Measurements from ENCODE around the gene N4BP2L2.
A peak's percentile ranks its signal among the peaks of the same experiment; 100 is the strongest.
"Not testable (repeated sequence)": the region's sequence is repeated elsewhere in the genome, so short reads cannot be mapped to it uniquely, and the experiment has no call there.

N4BP2L2 gene

GRCh38 chr13:32538621-32539246, at the start of gene N4BP2L2:
N4BP2L2 (minus strand) TSS chr13:32538795; CDS start chr13:32537027, 1,768 bp downstream.
- H3K27ac ChIP-seq (ENCODE audit: low read depth, low read length): peak within 1 kb of the TSS; percentile 96
- no peaks in the 10 kb centered on the region for H3K9me3 ChIP-seq (ENCODE audit: control insufficient read depth, insufficient read depth, low read length)
- H3K9ac ChIP-seq (ENCODE audit: low read depth, low read length): peak within 1 kb of the TSS; percentile 72
- H3K27me3 ChIP-seq (ENCODE audit: control insufficient read depth, insufficient read depth, low read length): no peaks in the 10 kb centered on the region
- H3K4me3 ChIP-seq (ENCODE audit: low read depth, low read length): peak within 1 kb of the TSS; percentile 79
- no peaks in the 10 kb centered on the region for H3K4me1 ChIP-seq (ENCODE audit: control insufficient read depth, insufficient read depth, low read length)
- H3K36me3 ChIP-seq (ENCODE audit: control insufficient read depth, insufficient read depth, low read length): peaks cover 27% of the 10 kb centered on the region

- peak overlapping the region; percentile 98 for H3K27ac ChIP-seq (ENCODE audit: low read depth, low read length)
- H3K9me3 ChIP-seq (ENCODE audit: control insufficient read depth, insufficient read depth, low read length): no peaks in the 10 kb centered on the region
- no peaks in the 10 kb centered on the region for H3K36me3 ChIP-seq (ENCODE audit: control insufficient read depth, insufficient read depth, low read length)
- peaks cover 4% of the 10 kb centered on the region; the same call in 1 of the 2 replicates for H3K27me3 ChIP-seq (ENCODE audit: control insufficient read depth, insufficient read depth, low read length)
- H3K4me1 ChIP-seq (ENCODE audit: control insufficient read depth, insufficient read depth, low read length): peaks cover 23% of the 10 kb centered on the region; the same call in 1 of the 2 replicates
- peak overlapping the region; percentile 93 for H3K4me3 ChIP-seq (ENCODE audit: low read depth, low read length)
- H3K9ac ChIP-seq (ENCODE audit: low read depth, low read length): peak overlapping the region; percentile 77
Measured at GRCh38 chr13:32587811-32588170, 49.2 kb upstream of the N4BP2L2 start.

GRCh38 chr13:32587011-32587810, 48.6 kb upstream of the N4BP2L2 start:
- H3K36me3 ChIP-seq (ENCODE audit: control insufficient read depth, insufficient read depth, low read length): no peaks in the 10 kb centered on the region
- no peaks in the 10 kb centered on the region for H3K9me3 ChIP-seq (ENCODE audit: control insufficient read depth, insufficient read depth, low read length)
- H3K9ac ChIP-seq (ENCODE audit: low read depth, low read length): peak overlapping the region; percentile 77
- peak overlapping the region; percentile 93 for H3K4me3 ChIP-seq (ENCODE audit: low read depth, low read length)
- H3K27me3 ChIP-seq (ENCODE audit: control insufficient read depth, insufficient read depth, low read length): peaks cover 4% of the 10 kb centered on the region; the same call in 1 of the 2 replicates
- H3K27ac ChIP-seq (ENCODE audit: low read depth, low read length): peak overlapping the region; percentile 98
- H3K4me1 ChIP-seq (ENCODE audit: control insufficient read depth, insufficient read depth, low read length): peaks cover 23% of the 10 kb centered on the region; the same call in 1 of the 2 replicates

GRCh38 chr13:32586080-32586900, 47.7 kb upstream of the N4BP2L2 start, which contains the start of gene PDS5B:
PDS5B (plus strand) TSS chr13:32586452; CDS start chr13:32648773, 62,321 bp downstream.
- Histone ChIP-seq H3K4me1 (ENCODE audit: control insufficient read depth, insufficient read depth, low read length) (peaks cover 23% of the 10 kb centered on the region; the same call in 1 of the 2 replicates), H3K36me3 (ENCODE audit: control insufficient read depth, insufficient read depth, low read length) (no peaks in the 10 kb centered on the region), H3K4me3 (ENCODE audit: low read depth, low read length) (peak within 1 kb of the TSS; percentile 93)

GRCh38 chr13:32585550-32586079, 47.0 kb upstream of the N4BP2L2 start:
- no peak overlapping the region for H3K27ac ChIP-seq (ENCODE audit: low read depth, low read length)

More at GRCh38 chr13:32586080-32586900, 47.7 kb upstream of the N4BP2L2 start, which contains the start of gene PDS5B:
- peak within 1 kb of the TSS; percentile 87 for H3K9ac ChIP-seq (ENCODE audit: low read depth, low read length)
- H3K27ac ChIP-seq (ENCODE audit: low read depth, low read length): peak within 1 kb of the TSS; percentile 98
- no peaks in the 10 kb centered on the region for H3K9me3 ChIP-seq (ENCODE audit: control insufficient read depth, insufficient read depth, low read length)
- H3K27me3 ChIP-seq (ENCODE audit: control insufficient read depth, insufficient read depth, low read length): peaks cover 4% of the 10 kb centered on the region; the same call in 1 of the 2 replicates

GRCh38 chr13:32582991-32583390, 44.4 kb upstream of the N4BP2L2 start:
- Histone ChIP-seq H3K27ac (ENCODE audit: low read depth, low read length) (no peak overlapping the region), H3K36me3 (ENCODE audit: control insufficient read depth, insufficient read depth, low read length) (no peaks in the 10 kb centered on the region), H3K9ac (ENCODE audit: low read depth, low read length) (no peak overlapping the region), H3K9me3 (ENCODE audit: control insufficient read depth, insufficient read depth, low read length) (no peaks in the 10 kb centered on the region), H3K4me3 (ENCODE audit: low read depth, low read length) (no peak overlapping the region), H3K27me3 (ENCODE audit: control insufficient read depth, insufficient read depth, low read length) (peaks cover 4% of the 10 kb centered on the region; the same call in 1 of the 2 replicates), H3K4me1 (ENCODE audit: control insufficient read depth, insufficient read depth, low read length) (peaks cover 4% of the 10 kb centered on the region; the same call in 1 of the 2 replicates)

More at GRCh38 chr13:32585550-32586079, 47.0 kb upstream of the N4BP2L2 start:
- Histone ChIP-seq H3K9ac (ENCODE audit: low read depth, low read length) (no peak overlapping the region), H3K27me3 (ENCODE audit: control insufficient read depth, insufficient read depth, low read length) (peaks cover 4% of the 10 kb centered on the region; the same call in 1 of the 2 replicates), H3K9me3 (ENCODE audit: control insufficient read depth, insufficient read depth, low read length) (no peaks in the 10 kb centered on the region), H3K4me1 (ENCODE audit: control insufficient read depth, insufficient read depth, low read length) (peaks cover 23% of the 10 kb centered on the region; the same call in 1 of the 2 replicates), H3K36me3 (ENCODE audit: control insufficient read depth, insufficient read depth, low read length) (no peaks in the 10 kb centered on the region), H3K4me3 (ENCODE audit: low read depth, low read length) (peak overlapping the region; percentile 86)

- Histone ChIP-seq H3K9me3 (ENCODE audit: control insufficient read depth, insufficient read depth, low read length) (no peaks in the 10 kb centered on the region), H3K9ac (ENCODE audit: low read depth, low read length) (no peak overlapping the region), H3K27ac (ENCODE audit: low read depth, low read length) (no peak overlapping the region), H3K4me1 (ENCODE audit: control insufficient read depth, insufficient read depth, low read length) (0 out of 2 replicates have a peak, but pooled peaks cover 3% of the 10 kb centered on the region), H3K27me3 (ENCODE audit: control insufficient read depth, insufficient read depth, low read length) (peaks cover 4% of the 10 kb centered on the region; the same call in 1 of the 2 replicates), H3K36me3 (ENCODE audit: control insufficient read depth, insufficient read depth, low read length) (no peaks in the 10 kb centered on the region), H3K4me3 (ENCODE audit: low read depth, low read length) (no peak overlapping the region)
Measured at GRCh38 chr13:32582281-32582680, 43.7 kb upstream of the N4BP2L2 start.

- 0 out of 2 replicates have a peak, but pooled peaks cover 3% of the 10 kb centered on the region for H3K4me1 ChIP-seq (ENCODE audit: control insufficient read depth, insufficient read depth, low read length)
- no peak overlapping the region for H3K4me3 ChIP-seq (ENCODE audit: low read depth, low read length)
- H3K9ac ChIP-seq (ENCODE audit: low read depth, low read length): no peak overlapping the region
- H3K9me3 ChIP-seq (ENCODE audit: control insufficient read depth, insufficient read depth, low read length): no peaks in the 10 kb centered on the region
- peaks cover 4% of the 10 kb centered on the region; the same call in 1 of the 2 replicates for H3K27me3 ChIP-seq (ENCODE audit: control insufficient read depth, insufficient read depth, low read length)
- H3K27ac ChIP-seq (ENCODE audit: low read depth, low read length): no peak overlapping the region
- H3K36me3 ChIP-seq (ENCODE audit: control insufficient read depth, insufficient read depth, low read length): no peaks in the 10 kb centered on the region
Measured at GRCh38 chr13:32581177-32581786, 42.7 kb upstream of the N4BP2L2 start.

GRCh38 chr13:32577032-32577431, 38.4 kb upstream of the N4BP2L2 start:
- no peaks in the 10 kb centered on the region for H3K36me3 ChIP-seq (ENCODE audit: control insufficient read depth, insufficient read depth, low read length)
- H3K27me3 ChIP-seq (ENCODE audit: control insufficient read depth, insufficient read depth, low read length): no peaks in the 10 kb centered on the region
- H3K4me3 ChIP-seq (ENCODE audit: low read depth, low read length): no peak overlapping the region
- H3K9me3 ChIP-seq (ENCODE audit: control insufficient read depth, insufficient read depth, low read length): no peaks in the 10 kb centered on the region
- H3K4me1 ChIP-seq (ENCODE audit: control insufficient read depth, insufficient read depth, low read length): no peaks in the 10 kb centered on the region
- H3K9ac ChIP-seq (ENCODE audit: low read depth, low read length): no peak overlapping the region
- H3K27ac ChIP-seq (ENCODE audit: low read depth, low read length): no peak overlapping the region

- not testable (repeated sequence) for H3K4me1 ChIP-seq (ENCODE audit: control insufficient read depth, insufficient read depth, low read length); H3K9ac ChIP-seq (ENCODE audit: low read depth, low read length); H3K4me3 ChIP-seq (ENCODE audit: low read depth, low read length); H3K27ac ChIP-seq (ENCODE audit: low read depth, low read length); H3K9me3 ChIP-seq (ENCODE audit: control insufficient read depth, insufficient read depth, low read length); H3K36me3 ChIP-seq (ENCODE audit: control insufficient read depth, insufficient read depth, low read length); H3K27me3 ChIP-seq (ENCODE audit: control insufficient read depth, insufficient read depth, low read length)
Measured at GRCh38 chr13:32575687-32576086, 37.1 kb upstream of the N4BP2L2 start.

Data from HUES48 (cell line).